NCI-H1436 treated with DMSO at 0.1 percent for 48 hours (cell line): ENCODE results near the gene PRMT7.
"Not testable (repeated sequence)": the region's sequence is repeated elsewhere in the genome, so short reads cannot be mapped to it uniquely, and the experiment has no call there.

Source experiments
- DNase-seq: peaks from one replicate; lab custom pipeline; 2025; lab: John Stamatoyannopoulos, UW

Gene PRMT7

GRCh38 chr16:68283801-68284598 lies 26.8 kb upstream of the PRMT7 start:
- no peak for DNase-seq

- DNase-seq: no peak
Observed at GRCh38 chr16:68284847-68285246, 26.0 kb upstream of the PRMT7 start.

DNA sequence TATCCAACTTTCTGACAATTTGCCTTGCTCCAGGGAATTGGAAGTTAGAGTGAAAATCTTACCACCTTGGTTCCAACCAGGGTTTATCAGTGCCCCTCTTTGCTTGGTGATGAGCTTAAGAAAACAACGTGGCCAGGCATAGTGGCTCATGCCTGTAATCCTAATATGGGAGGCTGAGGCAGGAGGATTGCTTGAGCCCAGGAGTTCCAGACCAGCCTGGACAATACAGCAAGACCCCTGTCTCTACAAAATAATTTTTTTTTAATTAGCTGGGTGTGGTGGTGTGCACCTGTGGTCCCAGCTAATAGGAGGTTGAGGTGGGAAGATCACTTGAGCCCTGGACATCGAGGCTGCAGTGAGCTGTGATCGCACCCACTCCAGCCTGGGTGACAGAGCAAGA lies 25.1 kb upstream of the PRMT7 start:
- DNase-seq: no peak

GRCh38 chr16:68286153-68287074 lies 24.4 kb upstream of the PRMT7 start:
- DNase-seq: no peak

GRCh38 chr16:68287276-68288251 lies 23.3 kb upstream of the PRMT7 start:
- DNase-seq: no peak

- DNase-seq: no peak
Observed at GRCh38 chr16:68288252-68288650, 22.6 kb upstream of the PRMT7 start.

GRCh38 chr16:68288796-68289195 lies 22.0 kb upstream of the PRMT7 start:
- DNase-seq: not testable (repeated sequence)

DNA sequence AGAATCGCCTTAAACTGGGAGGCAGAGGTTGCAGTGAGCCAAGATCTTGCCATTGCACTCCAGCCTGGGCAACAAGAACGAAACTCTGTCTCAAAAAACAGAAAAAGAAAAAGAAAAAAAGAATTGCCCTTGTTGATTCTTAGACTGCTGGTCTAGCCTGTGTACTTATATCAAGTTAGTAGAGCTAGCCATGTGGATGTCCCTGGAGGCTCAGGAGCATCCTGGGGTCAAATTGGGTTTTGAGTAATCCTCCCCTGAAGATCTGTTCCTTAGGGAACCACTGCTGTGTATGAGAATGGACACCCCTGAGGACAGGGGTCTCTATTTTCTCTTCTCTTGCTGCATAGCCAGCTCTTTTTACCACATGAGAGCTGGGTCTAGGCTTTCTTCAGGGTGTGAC lies 21.6 kb upstream of the PRMT7 start:
- no peak for DNase-seq

- no peak for DNase-seq
Observed at GRCh38 chr16:68289621-68290329, 21.0 kb upstream of the PRMT7 start.

- DNase-seq: no peak
Observed at GRCh38 chr16:68290450-68290849, 20.4 kb upstream of the PRMT7 start.

- DNase-seq: no peak
Observed at GRCh38 chr16:68291227-68291626, 19.6 kb upstream of the PRMT7 start.

DNA sequence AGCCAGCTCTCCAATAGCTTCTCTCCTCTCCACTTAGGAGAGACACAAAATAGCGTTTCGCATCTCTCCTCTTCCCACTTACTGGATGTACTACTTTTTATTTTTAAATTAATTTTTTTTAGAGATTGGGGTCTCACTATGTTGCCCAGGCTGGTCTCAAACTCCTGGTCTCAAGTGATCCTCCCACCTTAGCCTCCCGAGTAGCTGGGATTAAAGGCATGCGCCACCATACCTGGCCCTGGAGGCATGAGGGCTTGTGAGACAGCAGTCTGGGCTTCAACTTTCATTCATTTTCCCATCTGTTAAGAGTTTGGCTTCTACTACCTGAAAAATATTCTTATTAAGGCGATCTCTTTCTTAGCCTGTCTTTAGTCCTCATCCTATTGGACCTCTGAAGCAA lies 18.4 kb upstream of the PRMT7 start:
- no peak for DNase-seq

DNA sequence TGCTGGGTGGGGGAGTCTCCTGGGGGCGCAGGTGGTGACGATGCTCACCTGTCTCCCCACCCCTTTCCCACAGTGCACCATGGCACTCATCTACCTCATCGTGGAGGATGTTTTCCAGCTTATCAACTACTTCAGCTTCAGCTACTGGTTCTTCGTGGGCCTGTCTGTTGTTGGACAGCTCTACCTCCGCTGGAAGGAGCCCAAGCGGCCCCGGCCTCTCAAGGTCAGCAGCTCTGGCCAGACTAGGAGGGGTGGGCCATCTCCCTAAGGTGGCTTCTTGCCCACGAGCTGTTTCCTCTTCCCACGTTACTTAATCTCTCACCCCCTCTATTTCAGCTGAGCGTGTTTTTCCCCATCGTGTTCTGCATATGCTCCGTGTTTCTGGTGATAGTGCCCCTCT lies 14.5 kb upstream of the PRMT7 start:
- DNase-seq: no peak

GRCh38 chr16:68296693-68297092 lies 14.1 kb upstream of the PRMT7 start:
- no peak for DNase-seq

- DNase-seq: no peak
Observed at GRCh38 chr16:68297908-68298307, 12.9 kb upstream of the PRMT7 start.

GRCh38 chr16:68298312-68298711 lies 12.5 kb upstream of the PRMT7 start:
- no peak for DNase-seq

DNA sequence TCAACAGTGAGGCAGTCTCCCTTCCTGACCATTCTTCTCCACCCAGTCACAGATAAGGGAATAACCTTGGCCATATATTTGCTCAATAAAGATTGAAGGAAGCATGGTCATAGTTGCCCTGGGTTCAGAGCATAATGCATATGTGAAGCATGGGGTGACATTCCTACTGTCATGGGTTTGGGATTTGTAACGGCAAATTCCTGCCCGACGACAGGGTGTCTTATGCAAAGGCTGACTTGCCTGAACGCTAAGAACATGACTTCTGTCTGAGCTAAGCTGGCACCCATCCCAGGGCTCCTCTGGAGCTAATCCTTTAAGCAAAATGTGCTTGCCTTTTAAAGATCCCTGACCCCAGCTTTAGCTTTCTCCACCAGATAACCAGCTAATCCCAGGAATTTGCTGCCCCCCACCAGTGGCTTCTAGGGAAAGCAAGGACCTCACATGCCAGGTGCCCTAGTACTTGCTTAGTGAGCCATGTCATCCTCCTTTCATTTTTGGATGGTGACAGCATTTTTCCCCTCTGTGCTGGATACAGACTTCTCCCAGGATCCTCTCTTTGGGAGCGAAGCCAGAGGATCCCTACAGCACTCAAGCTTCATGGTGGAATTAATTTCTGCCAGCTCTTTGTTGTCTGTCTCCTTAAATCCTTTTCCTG lies 11.8 kb upstream of the PRMT7 start:
- DNase-seq: no peak

GRCh38 chr16:68299571-68300453 lies 11.0 kb upstream of the PRMT7 start:
- DNase-seq: no peak

DNA sequence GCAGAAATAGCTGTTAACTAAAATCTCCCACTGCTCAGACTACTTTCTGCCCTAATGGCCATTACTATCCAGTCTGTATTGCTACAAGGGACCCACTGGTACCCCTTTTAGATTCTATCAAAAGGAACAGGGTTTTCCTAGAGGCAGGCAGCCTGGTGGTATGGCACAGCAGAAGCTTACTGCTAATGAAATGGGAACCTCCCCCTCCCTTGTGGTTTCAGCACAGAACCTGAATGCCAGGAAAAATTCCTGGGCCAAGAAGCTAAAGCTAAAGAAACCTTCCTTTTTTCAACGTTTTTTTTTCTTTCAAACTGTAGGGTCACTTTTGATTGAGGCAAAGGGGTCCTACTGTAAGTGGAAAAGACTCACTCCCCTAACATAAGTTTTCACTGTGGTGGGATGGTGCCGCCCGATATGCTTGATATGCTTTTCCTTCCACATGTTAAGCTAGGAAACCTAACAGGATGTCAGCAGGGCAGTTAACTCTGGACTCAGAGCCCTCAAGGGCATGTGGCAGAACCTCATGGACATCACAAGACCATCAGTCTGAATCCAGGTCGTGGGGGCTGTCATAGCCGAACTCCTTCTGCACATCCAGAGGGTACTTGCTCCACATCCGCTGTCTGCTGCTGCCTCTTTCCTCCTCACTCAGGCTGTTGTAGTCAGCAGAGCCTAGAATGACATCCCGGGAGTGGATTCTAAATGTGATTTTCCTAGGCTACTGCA lies 9.9 kb upstream of the PRMT7 start:
- DNase-seq: no peak
